ENCODE measurements around the gene C20orf202. TPM values are rescaled to one million over a fixed set of nuclear protein-coding genes. Genes with fewer than 3 reads are reported as not detected.

C20orf202 gene
- total and polyA plus RNA-seq, 2 experiments from 2014 or later, result not detected

DNA sequence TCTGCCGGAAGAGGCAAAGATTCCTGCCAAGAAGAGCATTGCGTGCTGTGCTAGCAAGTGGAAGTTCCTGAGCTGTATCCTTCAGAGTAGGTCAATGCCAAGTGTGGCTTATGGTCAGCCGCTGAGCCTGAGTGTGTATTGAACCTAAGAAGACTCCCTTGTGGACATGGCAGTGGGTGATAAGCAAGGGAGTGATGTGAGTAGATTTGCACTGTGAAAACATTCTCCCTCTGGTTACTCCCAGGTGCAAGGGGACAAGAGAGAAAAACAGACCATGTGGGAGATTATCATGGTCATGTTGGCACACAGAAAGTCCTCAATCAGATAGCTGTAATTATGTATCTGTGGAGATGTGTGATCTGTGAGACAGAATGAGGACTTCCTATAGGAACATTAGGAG is 12.4 kb upstream of the C20orf202 start (continued):
- TF ChIP-seq ZNF114 (CRISPR knock-in tag; IDR thresholded peaks at IDR 0.05) (no peak), EZH2 (IDR thresholded peaks at IDR 0.05; ENCODE audit: low read depth, unreplicated experiment) (no peak), NANOG (IDR thresholded peaks at IDR 0.05; ENCODE audit: borderline replicate concordance) (no peak), POLR2AphosphoS5 (IDR thresholded peaks at IDR 0.05; ENCODE audit: low read depth) (no peak), CREB1 (CRISPR knock-in tag; IDR thresholded peaks at IDR 0.05; ENCODE audit: low read depth) (no peak)
- TF ChIP-seq, protein P1, sequence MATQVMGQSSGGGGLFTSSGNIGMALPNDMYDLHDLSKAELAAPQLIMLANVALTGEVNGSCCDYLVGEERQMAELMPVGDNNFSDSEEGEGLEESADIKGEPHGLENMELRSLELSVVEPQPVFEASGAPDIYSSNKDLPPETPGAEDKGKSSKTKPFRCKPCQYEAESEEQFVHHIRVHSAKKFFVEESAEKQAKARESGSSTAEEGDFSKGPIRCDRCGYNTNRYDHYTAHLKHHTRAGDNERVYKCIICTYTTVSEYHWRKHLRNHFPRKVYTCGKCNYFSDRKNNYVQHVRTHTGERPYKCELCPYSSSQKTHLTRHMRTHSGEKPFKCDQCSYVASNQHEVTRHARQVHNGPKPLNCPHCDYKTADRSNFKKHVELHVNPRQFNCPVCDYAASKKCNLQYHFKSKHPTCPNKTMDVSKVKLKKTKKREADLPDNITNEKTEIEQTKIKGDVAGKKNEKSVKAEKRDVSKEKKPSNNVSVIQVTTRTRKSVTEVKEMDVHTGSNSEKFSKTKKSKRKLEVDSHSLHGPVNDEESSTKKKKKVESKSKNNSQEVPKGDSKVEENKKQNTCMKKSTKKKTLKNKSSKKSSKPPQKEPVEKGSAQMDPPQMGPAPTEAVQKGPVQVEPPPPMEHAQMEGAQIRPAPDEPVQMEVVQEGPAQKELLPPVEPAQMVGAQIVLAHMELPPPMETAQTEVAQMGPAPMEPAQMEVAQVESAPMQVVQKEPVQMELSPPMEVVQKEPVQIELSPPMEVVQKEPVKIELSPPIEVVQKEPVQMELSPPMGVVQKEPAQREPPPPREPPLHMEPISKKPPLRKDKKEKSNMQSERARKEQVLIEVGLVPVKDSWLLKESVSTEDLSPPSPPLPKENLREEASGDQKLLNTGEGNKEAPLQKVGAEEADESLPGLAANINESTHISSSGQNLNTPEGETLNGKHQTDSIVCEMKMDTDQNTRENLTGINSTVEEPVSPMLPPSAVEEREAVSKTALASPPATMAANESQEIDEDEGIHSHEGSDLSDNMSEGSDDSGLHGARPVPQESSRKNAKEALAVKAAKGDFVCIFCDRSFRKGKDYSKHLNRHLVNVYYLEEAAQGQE (IDR thresholded peaks at IDR 0.05; ENCODE audit: unreplicated experiment), result no peak

DNA sequence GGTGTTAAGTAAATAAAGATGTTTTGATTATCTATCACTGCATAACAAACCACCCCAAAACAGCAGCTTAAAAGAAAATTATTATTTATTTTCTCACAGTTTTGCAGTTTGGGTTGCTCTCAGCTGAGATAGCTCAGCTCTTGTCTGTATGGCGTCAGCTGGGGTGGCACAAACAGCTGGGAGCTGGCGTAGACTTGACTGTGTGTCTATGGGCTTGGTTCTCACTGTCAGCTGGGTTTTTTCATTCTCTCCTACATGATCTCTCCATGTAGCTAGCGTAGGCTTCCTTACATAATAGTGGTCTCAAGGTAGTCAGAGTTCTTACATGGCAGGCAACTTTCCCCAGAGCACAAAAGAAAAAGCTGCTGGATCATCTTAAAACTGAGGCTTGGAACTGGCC is 12.0 kb upstream of the C20orf202 start:
- Histone ChIP-seq H3K4me1 (ENCODE audit: insufficient read depth) (peaks cover 14% of the 10 kb centered on the region), H3F3A (replicated peaks; ENCODE audit: low read depth) (0 out of 2 replicates have a peak, but pooled peaks cover 1% of the 10 kb centered on the region), H4K20me1 (replicated peaks; ENCODE audit: insufficient read depth) (no peaks in the 10 kb centered on the region), H3K79me2 (replicated peaks; ENCODE audit: insufficient read depth) (no peaks in the 10 kb centered on the region), H3K27me3 (ENCODE audit: insufficient read depth) (peaks cover 11% of the 10 kb centered on the region; the same call in 1 of the 2 replicates), H3K4me3 (no peak overlapping the region), H3K27ac (ENCODE audit: low read depth) (no peak overlapping the region), H3K9me2 (ENCODE audit: insufficient read depth) (no peaks in the 10 kb centered on the region), H3K36me3 (ENCODE audit: insufficient read depth) (no peaks in the 10 kb centered on the region), H3K4me2 (no peak overlapping the region), H2AFZ (no peak overlapping the region)
- H3K4me1 Mint-ChIP-seq, result peaks cover 8% of the 10 kb centered on the region
- DNase-seq (ENCODE audit: low spot score), result no peak
- peaks cover 2% of the 10 kb centered on the region for H3K27me3 Mint-ChIP-seq (ENCODE audit: insufficient read depth, low read depth, poor library complexity)
- H3K4me3 Mint-ChIP-seq, result no peak overlapping the region
- ATAC-seq, result no peak
- no peak overlapping the region for H3K27ac Mint-ChIP-seq
- H3K9me3 Mint-ChIP-seq, result no peaks in the 10 kb centered on the region
- H3K36me3 Mint-ChIP-seq (ENCODE audit: low read depth), result no peaks in the 10 kb centered on the region
- no peak for TF ChIP-seq ZNF114 (CRISPR knock-in tag; IDR thresholded peaks at IDR 0.05)
- TF ChIP-seq, protein P2, sequence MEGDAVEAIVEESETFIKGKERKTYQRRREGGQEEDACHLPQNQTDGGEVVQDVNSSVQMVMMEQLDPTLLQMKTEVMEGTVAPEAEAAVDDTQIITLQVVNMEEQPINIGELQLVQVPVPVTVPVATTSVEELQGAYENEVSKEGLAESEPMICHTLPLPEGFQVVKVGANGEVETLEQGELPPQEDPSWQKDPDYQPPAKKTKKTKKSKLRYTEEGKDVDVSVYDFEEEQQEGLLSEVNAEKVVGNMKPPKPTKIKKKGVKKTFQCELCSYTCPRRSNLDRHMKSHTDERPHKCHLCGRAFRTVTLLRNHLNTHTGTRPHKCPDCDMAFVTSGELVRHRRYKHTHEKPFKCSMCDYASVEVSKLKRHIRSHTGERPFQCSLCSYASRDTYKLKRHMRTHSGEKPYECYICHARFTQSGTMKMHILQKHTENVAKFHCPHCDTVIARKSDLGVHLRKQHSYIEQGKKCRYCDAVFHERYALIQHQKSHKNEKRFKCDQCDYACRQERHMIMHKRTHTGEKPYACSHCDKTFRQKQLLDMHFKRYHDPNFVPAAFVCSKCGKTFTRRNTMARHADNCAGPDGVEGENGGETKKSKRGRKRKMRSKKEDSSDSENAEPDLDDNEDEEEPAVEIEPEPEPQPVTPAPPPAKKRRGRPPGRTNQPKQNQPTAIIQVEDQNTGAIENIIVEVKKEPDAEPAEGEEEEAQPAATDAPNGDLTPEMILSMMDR (conservative IDR thresholded peaks at IDR 0.05; ENCODE audit: low read depth in 2 of 2), result no peak
- TF ChIP-seq, protein P3, sequence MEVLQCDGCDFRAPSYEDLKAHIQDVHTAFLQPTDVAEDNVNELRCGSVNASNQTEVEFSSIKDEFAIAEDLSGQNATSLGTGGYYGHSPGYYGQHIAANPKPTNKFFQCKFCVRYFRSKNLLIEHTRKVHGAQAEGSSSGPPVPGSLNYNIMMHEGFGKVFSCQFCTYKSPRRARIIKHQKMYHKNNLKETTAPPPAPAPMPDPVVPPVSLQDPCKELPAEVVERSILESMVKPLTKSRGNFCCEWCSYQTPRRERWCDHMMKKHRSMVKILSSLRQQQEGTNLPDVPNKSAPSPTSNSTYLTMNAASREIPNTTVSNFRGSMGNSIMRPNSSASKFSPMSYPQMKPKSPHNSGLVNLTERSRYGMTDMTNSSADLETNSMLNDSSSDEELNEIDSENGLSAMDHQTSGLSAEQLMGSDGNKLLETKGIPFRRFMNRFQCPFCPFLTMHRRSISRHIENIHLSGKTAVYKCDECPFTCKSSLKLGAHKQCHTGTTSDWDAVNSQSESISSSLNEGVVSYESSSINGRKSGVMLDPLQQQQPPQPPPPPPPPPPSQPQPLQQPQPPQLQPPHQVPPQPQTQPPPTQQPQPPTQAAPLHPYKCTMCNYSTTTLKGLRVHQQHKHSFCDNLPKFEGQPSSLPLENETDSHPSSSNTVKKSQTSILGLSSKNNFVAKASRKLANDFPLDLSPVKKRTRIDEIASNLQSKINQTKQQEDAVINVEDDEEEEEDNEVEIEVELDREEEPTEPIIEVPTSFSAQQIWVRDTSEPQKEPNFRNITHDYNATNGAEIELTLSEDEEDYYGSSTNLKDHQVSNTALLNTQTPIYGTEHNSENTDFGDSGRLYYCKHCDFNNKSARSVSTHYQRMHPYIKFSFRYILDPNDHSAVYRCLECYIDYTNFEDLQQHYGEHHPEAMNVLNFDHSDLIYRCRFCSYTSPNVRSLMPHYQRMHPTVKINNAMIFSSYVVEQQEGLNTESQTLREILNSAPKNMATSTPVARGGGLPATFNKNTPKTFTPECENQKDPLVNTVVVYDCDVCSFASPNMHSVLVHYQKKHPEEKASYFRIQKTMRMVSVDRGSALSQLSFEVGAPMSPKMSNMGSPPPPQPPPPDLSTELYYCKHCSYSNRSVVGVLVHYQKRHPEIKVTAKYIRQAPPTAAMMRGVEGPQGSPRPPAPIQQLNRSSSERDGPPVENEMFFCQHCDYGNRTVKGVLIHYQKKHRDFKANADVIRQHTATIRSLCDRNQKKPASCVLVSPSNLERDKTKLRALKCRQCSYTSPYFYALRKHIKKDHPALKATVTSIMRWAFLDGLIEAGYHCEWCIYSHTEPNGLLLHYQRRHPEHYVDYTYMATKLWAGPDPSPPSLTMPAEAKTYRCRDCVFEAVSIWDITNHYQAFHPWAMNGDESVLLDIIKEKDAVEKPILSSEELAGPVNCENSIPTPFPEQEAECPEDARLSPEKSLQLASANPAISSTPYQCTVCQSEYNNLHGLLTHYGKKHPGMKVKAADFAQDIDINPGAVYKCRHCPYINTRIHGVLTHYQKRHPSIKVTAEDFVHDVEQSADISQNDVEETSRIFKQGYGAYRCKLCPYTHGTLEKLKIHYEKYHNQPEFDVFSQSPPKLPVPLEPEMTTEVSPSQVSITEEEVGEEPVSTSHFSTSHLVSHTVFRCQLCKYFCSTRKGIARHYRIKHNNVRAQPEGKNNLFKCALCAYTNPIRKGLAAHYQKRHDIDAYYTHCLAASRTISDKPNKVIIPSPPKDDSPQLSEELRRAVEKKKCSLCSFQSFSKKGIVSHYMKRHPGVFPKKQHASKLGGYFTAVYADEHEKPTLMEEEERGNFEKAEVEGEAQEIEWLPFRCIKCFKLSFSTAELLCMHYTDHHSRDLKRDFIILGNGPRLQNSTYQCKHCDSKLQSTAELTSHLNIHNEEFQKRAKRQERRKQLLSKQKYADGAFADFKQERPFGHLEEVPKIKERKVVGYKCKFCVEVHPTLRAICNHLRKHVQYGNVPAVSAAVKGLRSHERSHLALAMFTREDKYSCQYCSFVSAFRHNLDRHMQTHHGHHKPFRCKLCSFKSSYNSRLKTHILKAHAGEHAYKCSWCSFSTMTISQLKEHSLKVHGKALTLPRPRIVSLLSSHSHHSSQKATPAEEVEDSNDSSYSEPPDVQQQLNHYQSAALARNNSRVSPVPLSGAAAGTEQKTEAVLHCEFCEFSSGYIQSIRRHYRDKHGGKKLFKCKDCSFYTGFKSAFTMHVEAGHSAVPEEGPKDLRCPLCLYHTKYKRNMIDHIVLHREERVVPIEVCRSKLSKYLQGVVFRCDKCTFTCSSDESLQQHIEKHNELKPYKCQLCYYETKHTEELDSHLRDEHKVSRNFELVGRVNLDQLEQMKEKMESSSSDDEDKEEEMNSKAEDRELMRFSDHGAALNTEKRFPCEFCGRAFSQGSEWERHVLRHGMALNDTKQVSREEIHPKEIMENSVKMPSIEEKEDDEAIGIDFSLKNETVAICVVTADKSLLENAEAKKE (CRISPR knock-in tag; IDR thresholded peaks at IDR 0.05), result no peak
- TF ChIP-seq, protein P1 (IDR thresholded peaks at IDR 0.05; ENCODE audit: unreplicated experiment), result no peak
